ENCODE results near the gene ZSCAN10.

DNA sequence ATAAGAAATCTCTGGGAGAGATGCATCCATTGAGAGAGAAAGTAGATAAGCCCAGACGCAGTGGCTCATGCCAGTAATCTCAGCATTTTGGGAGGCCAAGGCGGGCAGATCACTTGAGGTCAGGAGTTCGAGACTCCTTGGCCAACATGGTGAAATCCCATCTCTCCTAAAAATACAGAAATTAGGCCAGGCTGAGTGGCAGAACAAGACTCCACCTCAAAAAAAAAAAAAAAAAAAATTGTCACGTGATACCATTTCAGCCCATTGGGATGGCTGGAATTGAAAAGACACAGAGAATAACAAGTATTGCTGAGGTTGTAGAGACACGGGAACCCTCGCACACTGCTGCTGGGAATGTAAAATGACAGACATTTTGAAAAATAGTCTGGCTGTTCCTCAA, 36.5 kb downstream of the ZSCAN10 start:
- TF ChIP-seq, protein P1, sequence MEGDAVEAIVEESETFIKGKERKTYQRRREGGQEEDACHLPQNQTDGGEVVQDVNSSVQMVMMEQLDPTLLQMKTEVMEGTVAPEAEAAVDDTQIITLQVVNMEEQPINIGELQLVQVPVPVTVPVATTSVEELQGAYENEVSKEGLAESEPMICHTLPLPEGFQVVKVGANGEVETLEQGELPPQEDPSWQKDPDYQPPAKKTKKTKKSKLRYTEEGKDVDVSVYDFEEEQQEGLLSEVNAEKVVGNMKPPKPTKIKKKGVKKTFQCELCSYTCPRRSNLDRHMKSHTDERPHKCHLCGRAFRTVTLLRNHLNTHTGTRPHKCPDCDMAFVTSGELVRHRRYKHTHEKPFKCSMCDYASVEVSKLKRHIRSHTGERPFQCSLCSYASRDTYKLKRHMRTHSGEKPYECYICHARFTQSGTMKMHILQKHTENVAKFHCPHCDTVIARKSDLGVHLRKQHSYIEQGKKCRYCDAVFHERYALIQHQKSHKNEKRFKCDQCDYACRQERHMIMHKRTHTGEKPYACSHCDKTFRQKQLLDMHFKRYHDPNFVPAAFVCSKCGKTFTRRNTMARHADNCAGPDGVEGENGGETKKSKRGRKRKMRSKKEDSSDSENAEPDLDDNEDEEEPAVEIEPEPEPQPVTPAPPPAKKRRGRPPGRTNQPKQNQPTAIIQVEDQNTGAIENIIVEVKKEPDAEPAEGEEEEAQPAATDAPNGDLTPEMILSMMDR (IDR thresholded peaks at IDR 0.05 in 8 of 11, conservative IDR thresholded peaks at IDR 0.05 in 3 of 11), result no peak
- TF ChIP-seq POLR2A (IDR thresholded peaks at IDR 0.05), result no peak

Data from spleen (tissue), 7 donors.